Medulla oblongata (tissue), 1 donor: Measurements from ENCODE around the gene TRIM32.
A peak's percentile ranks its signal among the peaks of the same experiment; 100 is the strongest.

Source experiments
- DNase-seq: peaks from one replicate; pipeline ENCODE4 v3.0.0-alpha.2; 2015; ENCODE audit errors: extremely low spot score

TRIM32 gene

DNA sequence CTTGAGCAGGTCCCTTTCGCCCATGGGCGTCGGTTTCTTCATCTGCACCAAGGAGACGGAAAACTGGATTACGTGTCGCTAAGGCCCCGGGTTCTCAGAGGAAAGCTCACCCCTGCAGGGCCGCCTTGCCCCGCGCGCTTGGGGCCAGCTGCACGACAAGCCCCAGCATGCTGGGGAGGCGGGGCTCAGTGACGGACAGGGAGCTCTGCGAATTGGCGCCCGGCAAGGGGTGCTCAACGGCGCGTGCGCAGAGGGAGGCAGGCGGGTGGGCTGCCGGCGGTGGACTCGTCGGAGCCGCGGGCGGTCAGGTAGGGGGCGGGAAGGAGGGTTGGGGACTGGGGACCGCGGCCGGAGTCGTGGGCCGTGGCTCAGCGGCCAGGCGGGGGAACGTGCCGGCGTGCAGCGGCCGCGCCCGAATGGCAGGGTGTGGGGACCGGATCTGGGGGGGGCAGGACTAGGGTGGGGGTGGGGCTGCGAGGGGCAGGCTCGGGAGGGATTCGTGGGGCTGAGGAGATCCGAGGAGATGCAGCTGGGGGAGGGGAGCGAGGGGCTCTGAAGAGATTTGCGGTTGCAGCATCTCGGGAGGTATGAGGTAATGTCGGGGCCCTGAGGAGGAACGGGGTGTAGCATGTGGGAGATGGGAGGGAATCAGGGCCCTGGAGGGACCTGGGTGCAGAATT lies at the start of gene TRIM32:
Gene TRIM32 (plus strand): TSS at position 232 of the 680 bp plus-strand sequence. CDS start 10,438 bp downstream, outside the sequence.
- peak; percentile 92 for DNase-seq

- DNase-seq: no peak
These were observed 47.8 kb upstream of the TRIM32 start for GRCh38 chr9:116639251-116639741.

GRCh38 chr9:116641292-116642059 lies 45.6 kb upstream of the TRIM32 start:
- DNase-seq: no peak

GRCh38 chr9:116643691-116644090 lies 43.4 kb upstream of the TRIM32 start:
- DNase-seq: no peak

- no peak for DNase-seq
These were observed 42.9 kb upstream of the TRIM32 start for GRCh38 chr9:116644091-116644688.

DNA sequence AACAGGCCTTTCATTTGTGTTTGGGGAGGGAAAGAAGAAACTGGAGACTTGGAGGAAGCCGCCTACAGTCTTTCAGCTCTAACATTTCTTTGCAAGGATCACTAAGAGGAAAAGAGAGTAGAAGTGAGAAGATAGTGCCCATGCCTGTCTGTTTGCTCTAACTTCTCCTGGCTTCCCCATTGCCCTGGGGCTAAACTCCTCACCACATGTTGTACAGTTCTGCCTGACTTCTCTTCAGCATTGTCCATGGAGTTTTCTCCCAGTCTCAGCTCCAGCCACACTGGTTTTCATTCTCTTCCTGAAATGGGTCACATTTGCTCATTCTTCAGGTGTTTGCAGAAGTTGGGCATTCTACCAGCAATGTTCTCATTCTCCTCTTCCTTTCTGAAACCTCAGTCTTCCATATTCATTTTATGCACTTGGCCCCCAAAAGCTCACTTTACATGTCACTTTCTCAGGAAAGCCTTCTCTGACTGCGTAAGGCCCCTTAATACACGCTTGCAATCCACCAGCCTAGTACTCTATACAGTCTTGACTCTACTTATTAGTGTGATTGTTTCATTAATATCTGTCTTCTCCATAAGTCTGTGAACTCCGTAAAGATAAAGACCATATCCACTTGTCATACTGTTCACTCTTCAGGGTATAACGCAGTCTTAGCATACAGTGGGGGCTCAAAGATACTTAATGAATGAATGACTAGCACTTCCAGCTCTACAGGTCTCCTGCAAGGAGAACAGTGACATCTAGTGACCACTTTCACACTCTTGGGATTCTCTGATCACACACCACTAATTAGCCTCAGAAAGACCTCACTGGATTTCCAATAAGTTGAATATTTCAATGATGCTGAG lies 40.2 kb upstream of the TRIM32 start:
- DNase-seq: peak; percentile 68

DNA sequence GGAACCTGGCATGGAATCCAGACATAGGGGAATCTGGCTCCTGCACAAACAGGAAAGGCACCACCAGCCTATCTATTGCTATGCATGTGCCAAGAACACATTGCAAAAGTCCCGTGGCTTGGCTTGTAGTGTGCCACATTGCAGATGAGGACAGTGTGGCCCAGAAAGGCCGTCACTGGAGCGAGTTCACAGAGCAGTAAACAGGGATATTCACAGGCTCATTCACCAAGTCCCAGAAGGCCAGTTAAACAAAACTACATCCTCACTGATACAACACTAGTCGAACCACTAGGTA lies 39.6 kb upstream of the TRIM32 start:
- no peak for DNase-seq

- peak; percentile 34 for DNase-seq
These were observed 33.6 kb upstream of the TRIM32 start for GRCh38 chr9:116653348-116654058.

- DNase-seq: no peak
These were observed 33.1 kb upstream of the TRIM32 start for GRCh38 chr9:116654059-116654355.

GRCh38 chr9:116656501-116656971 lies 30.6 kb upstream of the TRIM32 start:
- no peak for DNase-seq

DNA sequence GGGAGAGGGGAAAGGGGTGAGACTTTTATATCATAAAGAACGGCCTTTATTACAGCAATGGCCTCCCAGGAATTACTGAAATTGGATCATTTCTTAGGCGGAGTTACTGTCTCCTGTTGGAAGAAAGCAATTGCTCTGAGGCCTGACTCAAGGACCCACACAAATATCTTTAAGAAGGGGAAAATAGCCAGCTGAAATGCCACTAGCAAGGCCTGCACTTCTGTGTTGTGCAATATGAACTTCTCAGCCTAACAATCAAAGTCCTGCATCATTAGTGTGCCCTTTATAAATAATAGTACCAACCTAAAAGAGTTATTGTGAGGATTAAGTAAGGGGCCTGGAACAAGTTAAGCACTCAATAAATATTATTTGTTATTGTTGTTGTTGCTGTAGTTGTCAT lies 30.1 kb upstream of the TRIM32 start:
- no peak for DNase-seq

DNA sequence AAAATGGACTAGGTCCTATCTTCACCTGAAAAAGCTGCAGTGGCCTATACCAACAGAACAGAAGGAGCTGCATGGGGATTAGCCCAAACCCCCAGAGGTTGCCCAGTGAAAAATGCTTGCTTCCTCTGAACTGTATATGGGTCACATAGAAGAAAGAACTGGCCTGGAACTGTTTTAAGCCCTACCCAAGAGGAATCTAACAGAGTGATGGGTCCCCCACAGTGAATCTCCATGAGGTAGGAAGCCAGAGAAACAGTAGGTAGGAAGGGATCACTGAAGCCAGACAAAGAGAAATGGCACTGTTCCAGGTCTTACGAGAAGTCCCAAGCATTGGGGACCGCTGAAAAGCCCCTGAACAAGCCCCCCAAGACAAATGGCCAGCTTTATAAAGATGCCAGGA lies 28.8 kb upstream of the TRIM32 start:
- no peak for DNase-seq

DNA sequence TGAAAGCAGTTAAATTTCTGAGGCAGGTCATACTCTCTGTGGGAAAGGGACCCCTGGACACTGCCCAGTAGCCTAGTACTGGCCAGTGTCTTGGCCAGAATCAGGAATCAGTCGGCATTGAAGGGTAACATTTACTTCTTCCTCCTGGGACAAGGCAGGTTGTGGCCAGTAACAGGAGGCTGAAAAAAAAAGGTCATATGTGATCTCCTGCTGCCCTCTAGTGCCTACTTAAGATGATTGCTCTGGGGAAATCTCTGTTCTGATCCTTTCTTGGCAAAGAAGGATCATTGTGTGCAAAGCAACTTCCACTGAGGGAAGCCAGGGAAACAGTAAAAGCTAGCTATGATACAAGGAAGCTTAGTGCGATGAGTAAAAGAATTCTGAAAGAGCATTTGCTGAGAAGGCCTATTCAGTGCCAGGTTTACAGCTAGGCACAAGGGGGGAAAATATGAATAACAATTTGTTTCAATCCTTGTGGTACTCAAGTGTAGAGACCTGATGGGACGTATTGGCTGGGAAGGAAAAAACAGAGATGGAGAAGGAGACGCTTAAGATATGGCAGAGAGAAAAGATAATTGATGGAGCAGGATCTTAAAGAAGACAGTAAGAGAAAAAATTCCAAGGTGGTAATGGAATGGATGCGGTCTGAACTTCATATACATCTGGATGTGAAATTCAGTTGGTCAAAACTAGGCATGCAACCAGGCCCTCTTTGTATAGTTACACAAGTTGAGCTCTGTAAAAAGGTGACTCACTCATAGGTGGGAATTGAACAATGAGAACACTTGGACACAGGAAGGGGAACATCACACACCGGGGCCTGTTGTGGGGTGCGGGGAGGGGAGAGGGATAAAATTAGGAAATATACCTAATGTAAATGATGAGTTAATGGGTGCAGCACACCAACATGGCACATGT lies 25.8 kb upstream of the TRIM32 start:
- DNase-seq: peak; percentile 85

DNA sequence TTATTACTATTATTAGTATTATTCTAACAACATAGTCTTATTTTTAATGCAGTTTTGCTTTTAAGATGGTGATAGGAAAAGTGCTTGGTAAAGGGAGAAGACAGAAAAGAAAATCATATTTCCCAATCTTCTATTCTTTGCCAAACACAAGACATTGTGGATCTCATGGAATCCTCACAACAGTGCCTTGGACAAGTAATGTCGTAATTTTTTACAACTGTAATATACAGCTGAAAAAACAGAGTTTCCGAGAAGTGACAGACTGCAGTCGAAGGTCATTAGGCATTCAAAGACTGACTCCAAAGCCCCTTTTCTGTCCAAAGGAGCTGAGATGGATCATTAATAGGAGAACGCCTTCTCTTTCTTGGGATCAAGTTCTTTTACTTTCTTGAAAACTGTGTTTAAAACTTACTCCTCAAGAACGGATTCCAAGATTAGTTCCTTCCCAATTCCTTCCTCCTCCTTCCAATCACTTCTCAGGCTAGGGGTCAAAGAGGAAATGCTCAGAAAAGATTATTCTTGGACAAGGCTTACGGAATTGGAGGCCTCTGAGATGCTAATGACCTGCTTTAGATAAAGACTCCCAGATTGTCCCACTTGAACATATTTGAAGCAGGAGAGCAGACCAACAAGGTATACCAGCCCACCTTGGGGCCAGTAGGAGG lies 24.3 kb upstream of the TRIM32 start:
- no peak for DNase-seq

DNA sequence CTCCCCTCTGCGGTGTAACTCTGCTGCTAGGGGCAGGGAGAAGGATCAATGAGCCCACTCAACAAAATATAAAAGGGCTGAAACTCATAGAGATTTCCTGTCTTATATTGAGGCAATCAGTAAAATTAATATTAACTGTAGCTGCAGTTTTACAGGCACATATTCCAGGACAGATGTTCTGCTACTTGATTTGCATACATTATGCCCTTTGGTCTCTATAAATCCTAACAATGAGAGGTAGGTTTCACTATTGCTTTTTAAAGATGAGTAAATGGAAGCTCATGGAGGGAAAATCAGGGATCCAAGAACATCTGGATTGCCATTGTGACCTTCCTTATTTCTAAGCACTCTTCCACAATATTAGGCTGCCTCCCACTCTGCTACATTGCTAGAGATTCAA lies 23.5 kb upstream of the TRIM32 start:
- no peak for DNase-seq

DNA sequence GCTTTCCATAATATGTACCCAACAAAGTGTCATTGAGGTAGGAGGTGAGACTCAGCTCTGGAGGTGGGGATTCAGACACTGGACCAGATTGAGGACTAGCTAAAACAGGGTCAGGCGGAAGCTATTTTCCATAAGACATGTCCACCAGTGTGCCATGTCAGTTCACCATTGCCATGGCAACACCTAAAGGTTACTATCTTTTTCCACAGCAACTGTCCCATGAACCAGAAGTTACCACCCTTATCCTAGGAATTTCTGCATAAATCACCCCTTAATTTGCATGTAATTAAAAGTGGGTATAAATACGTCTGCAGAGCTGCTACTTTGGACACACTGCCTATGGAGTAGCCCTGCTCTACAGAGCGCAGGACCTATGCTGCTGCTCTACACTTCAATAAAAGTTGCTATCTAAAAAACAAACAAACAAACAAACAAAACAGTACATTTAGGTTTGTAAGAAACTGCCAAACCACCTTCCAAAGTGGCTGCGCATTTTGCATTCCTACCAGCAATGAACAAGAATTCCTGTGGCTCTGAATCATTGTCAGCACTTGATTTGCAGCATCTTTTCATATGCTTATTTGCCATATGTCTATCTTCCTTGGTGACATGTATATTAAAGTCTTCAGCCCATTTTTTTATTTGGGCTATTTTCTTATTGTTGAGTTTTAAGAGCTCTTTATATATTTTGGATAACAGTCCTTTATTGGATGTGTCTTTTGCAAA lies 18.0 kb upstream of the TRIM32 start:
- no peak for DNase-seq

DNA sequence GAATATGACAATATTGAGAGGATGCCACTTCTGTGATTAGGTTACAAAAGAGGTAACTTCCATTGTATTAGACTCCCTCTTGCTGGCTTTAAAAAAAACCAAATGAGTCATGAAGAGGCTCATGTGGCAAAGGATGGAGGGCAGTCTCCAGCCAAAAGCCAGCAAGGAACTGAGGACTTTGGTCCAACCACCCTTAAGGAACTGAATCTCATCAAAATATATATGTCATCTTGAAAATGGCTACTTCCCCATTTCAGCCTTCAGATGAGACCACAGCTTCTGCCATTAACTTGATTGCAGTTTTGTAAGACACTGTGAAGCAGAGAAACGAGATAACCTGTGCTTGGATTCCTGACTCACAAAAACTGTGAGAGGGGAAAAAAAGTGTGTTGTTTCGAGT lies 15.5 kb upstream of the TRIM32 start:
- DNase-seq: no peak

DNA sequence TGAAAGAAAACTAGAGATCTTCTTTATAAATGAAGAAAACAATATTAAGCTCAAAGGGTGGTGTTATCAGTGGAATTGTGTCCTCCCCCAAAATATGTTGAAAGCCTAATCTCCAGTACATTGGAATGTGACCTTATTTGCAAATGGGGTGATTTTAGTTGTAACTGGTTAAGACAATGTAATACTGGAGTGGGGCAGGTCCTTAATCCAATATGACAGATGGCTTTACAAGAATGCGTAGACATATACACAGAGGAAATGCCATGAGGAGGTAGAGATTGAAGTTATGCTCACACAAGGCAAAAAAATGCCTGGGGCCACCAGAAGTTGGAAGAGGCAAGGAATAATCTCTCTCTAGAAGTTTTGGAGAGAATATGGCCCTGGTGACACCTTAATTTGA lies 13.7 kb upstream of the TRIM32 start:
- no peak for DNase-seq
